HCT116 (cell line): ENCODE data around the gene ADAMTS9. TPM values are rescaled to one million over a fixed set of nuclear protein-coding genes. Genes with fewer than 3 reads are reported as not detected.

Experiments
- ATAC-seq: fragments of 200-7000 bp; cut with Tn5 transposase; 2 replicates; pipeline ENCODE4 v1.9.1; 2020; ENCODE audit warnings: mild to moderate bottlenecking, moderate library complexity
- BruUV-seq: library from RNA; stranded (reverse); fragments of 400-500 nt; replicated peaks from 2 replicates; lab custom pipeline; 2021; lab: Mats Ljungman, UMichigan
- CTCF ChIA-PET: fragments of 300-600 bp; sonication (Branson Sonifier 250); formaldehyde crosslinking; loops from one replicate; lab custom pipeline; 2021; ENCODE audit warnings: antibody characterized with exemption; lab: Charles Lee
- POLR2A ChIA-PET: fragments of 300-600, 350-600 bp; sonication (Branson Sonifier 250); formaldehyde crosslinking; loops from one replicate; lab custom pipeline; 2021; ENCODE audit warnings: antibody characterized with exemption; lab: Charles Lee
- RAD21 ChIA-PET, 2 experiments: fragments of 300-600 bp; sonication (Branson Sonifier 250); formaldehyde crosslinking; loops; one replicate each; lab custom pipeline; 2023; ENCODE audit warnings: low total read pairs in 2 of 2; ENCODE audit not compliant: uncharacterized antibody in 2 of 2, unreplicated experiment in 2 of 2, low non-redundant PET in 1 of 2; lab: Charles Lee
- DNase-seq: peaks from one replicate; pipeline ENCODE4 v3.0.0-alpha.2; 2010; ENCODE audit warnings: low read depth, low spot score
- H2AFZ ChIP-seq: fragments of 200-600 bp; shearing (Covaris generic), sonication (generic); 2 replicates; pipeline ENCODE4 v1.6.1; 2017; ENCODE audit warnings: low read depth, mixed run types, mixed read lengths, antibody characterized with exemption, low read length; ENCODE audit not compliant: poor library complexity, severe bottlenecking
- H3K27ac ChIP-seq: 2 replicates; pipeline ENCODE4 v1.5.1; 2012; ENCODE audit warnings: low read depth, low read length
- H3K27me3 ChIP-seq: fragments of 200-600 bp; sonication (generic); 2 replicates; pipeline ENCODE4 v1.6.1; 2016; ENCODE audit warnings: mixed run types, low read length, mixed read lengths; ENCODE audit not compliant: insufficient read depth
- H3K36me3 ChIP-seq, 2 experiments: fragments of 200-500 bp in 1 of 2; fragments of 200-600 bp in 1 of 2; sonication (Bioruptor generic) in 1 of 2; sonication (generic) in 1 of 2; 2 replicates each; pipeline versions ENCODE4 v1.5.1 to v1.6.1; 2014 to 2016; ENCODE audit warnings: low read length in 2 of 2, inconsistent platforms in 1 of 2, mixed read lengths in 1 of 2, mixed run types in 1 of 2; ENCODE audit not compliant: insufficient read depth in 2 of 2, control insufficient read depth in 1 of 2
- H3K4me1 ChIP-seq, 2 experiments: fragments of 200-600 bp in 1 of 2; sonication (generic) in 1 of 2; 2 replicates each; pipeline versions ENCODE4 v1.5.1 to v1.6.1; 2012 to 2017; ENCODE audit warnings: low read length in 2 of 2, inconsistent platforms in 1 of 2, mild to moderate bottlenecking in 1 of 2, mixed read lengths in 1 of 2, mixed run types in 1 of 2, moderate library complexity in 1 of 2; ENCODE audit not compliant: insufficient read depth in 2 of 2, control insufficient read depth in 1 of 2
- H3K4me2 ChIP-seq: fragments of 200-600 bp; sonication (generic); 2 replicates; pipeline ENCODE4 v1.6.1; 2017; ENCODE audit warnings: mixed run types, low read length, mixed read lengths
- H3K4me3 ChIP-seq, 2 experiments: fragments of 200-600 bp in 1 of 2; sonication (generic) in 1 of 2; replicated peaks in 1 of 2; 2 replicates each; pipeline ENCODE4 v1.5.1; 2011 to 2016; ENCODE audit warnings: low read length in 2 of 2, control low read depth in 1 of 2, low read depth in 1 of 2, mild to moderate bottlenecking in 1 of 2, mixed read lengths in 1 of 2, mixed run types in 1 of 2
- H3K79me2 ChIP-seq: fragments of 200-600 bp; sonication (generic); 2 replicates; pipeline ENCODE4 v1.6.1; 2017; ENCODE audit warnings: mild to moderate bottlenecking, mixed run types, low read length, moderate library complexity, mixed read lengths; ENCODE audit not compliant: insufficient read depth
- H3K9ac ChIP-seq: fragments of 200-600 bp; sonication (generic); 2 replicates; pipeline ENCODE4 v1.6.1; 2016; ENCODE audit warnings: low read length, mixed read lengths
- H3K9me2 ChIP-seq: fragments of 200-600 bp; sonication (generic), shearing (Covaris generic); 2 replicates; pipeline ENCODE4 v1.6.1; 2017; ENCODE audit warnings: mixed run types, mild to moderate bottlenecking, moderate library complexity; ENCODE audit not compliant: insufficient read depth
- H3K9me3 ChIP-seq, 2 experiments: fragments of 200-500 bp in 1 of 2; fragments of 200-600 bp in 1 of 2; sonication (Bioruptor generic) in 1 of 2; sonication (generic) in 1 of 2; 2 replicates each; pipeline ENCODE4 v1.6.1; 2014 to 2017; ENCODE audit warnings: low read length in 2 of 2, mixed read lengths in 2 of 2, inconsistent platforms in 1 of 2, low read depth in 1 of 2, mild to moderate bottlenecking in 1 of 2, mixed run types in 1 of 2, moderate library complexity in 1 of 2; ENCODE audit not compliant: control insufficient read depth in 1 of 2, insufficient read depth in 1 of 2
- H4K20me1 ChIP-seq: fragments of 200-600 bp; sonication (generic), shearing (Covaris generic); 2 replicates; pipeline ENCODE4 v1.6.1; 2017; ENCODE audit warnings: mixed run types, mild to moderate bottlenecking, moderate library complexity; ENCODE audit not compliant: insufficient read depth
- CBX3 ChIP-seq: IDR thresholded peaks from 2 replicates; pipeline ENCODE4 v1.6.1; 2012; ENCODE audit warnings: low read depth
- CEBPB ChIP-seq: IDR thresholded peaks from 2 replicates; pipeline ENCODE4 v1.6.1; 2012; ENCODE audit warnings: low read depth
- EGR1 ChIP-seq: IDR thresholded peaks from 2 replicates; pipeline ENCODE4 v1.6.1; 2012; ENCODE audit warnings: low read depth
- ELF1 ChIP-seq: IDR thresholded peaks from 2 replicates; pipeline ENCODE4 v1.6.1; 2012; ENCODE audit warnings: low read depth, borderline replicate concordance
- EZH2 ChIP-seq: fragments of 200-600 bp; sonication (generic); IDR thresholded peaks from 2 replicates; pipeline ENCODE4 v1.6.1; 2017; ENCODE audit warnings: antibody characterized with exemption, mixed run types
- EZH2phosphoT487 ChIP-seq: fragments of 200-600 bp; IDR thresholded peaks from 2 replicates; pipeline ENCODE4 v1.6.1; 2018; ENCODE audit warnings: antibody characterized with exemption, borderline replicate concordance
- JUND ChIP-seq: IDR thresholded peaks from 2 replicates; pipeline ENCODE4 v1.6.1; 2012
- POLR2A ChIP-seq: IDR thresholded peaks from 2 replicates; pipeline ENCODE4 v1.7.0; 2011; ENCODE audit warnings: borderline replicate concordance; ENCODE audit not compliant: insufficient read depth, insufficient read length; ENCODE audit errors: extremely low read depth
- POLR2AphosphoS5 ChIP-seq: IDR thresholded peaks from 2 replicates; pipeline ENCODE4 v1.6.1; 2011; ENCODE audit warnings: mild to moderate bottlenecking, low read depth, low read length, moderate library complexity
- REST ChIP-seq: IDR thresholded peaks from 2 replicates; pipeline ENCODE4 v1.6.1; 2012; ENCODE audit warnings: low read depth
- SRF ChIP-seq: IDR thresholded peaks from 2 replicates; pipeline ENCODE4 v1.6.1; 2012; ENCODE audit warnings: low read depth
- TCF7L2 ChIP-seq: IDR thresholded peaks from 2 replicates; pipeline ENCODE4 v1.7.0; 2011; ENCODE audit warnings: borderline replicate concordance, inconsistent platforms; ENCODE audit not compliant: insufficient read depth, insufficient read length; ENCODE audit errors: extremely low read depth
- ZBTB33 ChIP-seq: IDR thresholded peaks from 2 replicates; pipeline ENCODE4 v1.6.1; 2011; ENCODE audit warnings: mild to moderate bottlenecking, low read length, moderate library complexity; ENCODE audit not compliant: insufficient replicate concordance; ENCODE audit errors: extremely low read depth
- ZFX ChIP-seq: fragments of 450-650 bp; IDR thresholded peaks from 2 replicates; pipeline ENCODE4 v1.6.1; 2017
- ZNF274 ChIP-seq: fragments of 200-500 bp; sonication (Bioruptor generic); IDR thresholded peaks from 2 replicates; pipeline ENCODE4 v1.6.1; 2014; ENCODE audit warnings: mild to moderate bottlenecking, low read depth, low read length, inconsistent platforms
- intact Hi-C: fragments of 100-400 bp; cut with micrococcal nuclease; formaldehyde crosslinking; loops from 2 replicates; pipeline ENCODE4 v1.10.0; 2022
- total RNA-seq: library from RNA; stranded (reverse); gene quantifications from one replicate; pipeline ENCODE4 v1.2.1, GENCODE V29; 2021; ENCODE audit not compliant: unreplicated experiment
- TF ChIP-seq, protein P1 (sequence below): IDR thresholded peaks from 2 replicates; pipeline ENCODE4 v1.6.1; 2012

The ADAMTS9 gene
- total RNA-seq, 1 experiment from 2014 or later, result 0.05 TPM

DNA sequence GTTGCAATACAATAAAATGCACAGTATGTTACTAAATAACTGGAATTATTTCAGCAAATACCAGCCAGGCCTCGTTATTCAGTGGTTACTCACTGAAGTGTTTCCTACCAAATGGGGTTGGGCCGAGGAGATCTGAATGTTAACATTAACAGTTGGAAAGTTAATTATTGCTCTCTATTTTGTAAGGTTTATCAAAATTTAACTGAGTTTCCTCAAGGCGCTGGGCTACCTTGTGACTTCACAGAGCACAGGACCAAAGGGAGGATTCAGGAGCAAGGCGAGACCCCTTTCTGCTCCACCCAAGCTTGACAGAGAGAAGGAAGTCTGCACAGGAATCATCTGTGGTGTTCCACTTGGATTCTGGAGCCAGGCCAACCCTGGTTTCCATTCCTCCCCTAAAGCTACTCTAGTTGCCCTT lies 21.6 kb downstream of the ADAMTS9 start:
- Histone ChIP-seq H3K9ac (no peak overlapping the region), H3K9me2 (no peaks in the 10 kb centered on the region), H3K79me2 (no peaks in the 10 kb centered on the region), H2AFZ (no peak overlapping the region), H3K27ac (no peak overlapping the region), H4K20me1 (no peaks in the 10 kb centered on the region), H3K27me3 (peaks cover 3% of the 10 kb centered on the region; the same call in 1 of the 2 replicates), H3K9me3 (no peaks in the 10 kb centered on the region), H3K4me3 (no peak overlapping the region), H3K4me2 (no peak overlapping the region), H3K4me1 (no peaks in the 10 kb centered on the region), H3K36me3 (no peaks in the 10 kb centered on the region)
- intact Hi-C loops, result no loop called here
- POLR2A ChIA-PET, result no interaction called here
- CTCF ChIA-PET, result no interaction called here
- no TSS peak for BruUV-seq
- RAD21 ChIA-PET, result no interaction called here
- TF ChIP-seq SRF, result no peak
- no peak for TF ChIP-seq ZNF274
- no peak for TF ChIP-seq CBX3
- no peak for TF ChIP-seq ZFX
- TF ChIP-seq CEBPB, result no peak
- no peak for TF ChIP-seq POLR2A
- TF ChIP-seq, protein P1, sequence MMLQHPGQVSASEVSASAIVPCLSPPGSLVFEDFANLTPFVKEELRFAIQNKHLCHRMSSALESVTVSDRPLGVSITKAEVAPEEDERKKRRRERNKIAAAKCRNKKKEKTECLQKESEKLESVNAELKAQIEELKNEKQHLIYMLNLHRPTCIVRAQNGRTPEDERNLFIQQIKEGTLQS, result no peak
- TF ChIP-seq ELF1, result no peak
- no peak for TF ChIP-seq EZH2phosphoT487
- no peak for TF ChIP-seq EGR1
- no peak for TF ChIP-seq JUND
- TF ChIP-seq TCF7L2, result no peak
- no peak for DNase-seq
- ATAC-seq, result no peak

DNA sequence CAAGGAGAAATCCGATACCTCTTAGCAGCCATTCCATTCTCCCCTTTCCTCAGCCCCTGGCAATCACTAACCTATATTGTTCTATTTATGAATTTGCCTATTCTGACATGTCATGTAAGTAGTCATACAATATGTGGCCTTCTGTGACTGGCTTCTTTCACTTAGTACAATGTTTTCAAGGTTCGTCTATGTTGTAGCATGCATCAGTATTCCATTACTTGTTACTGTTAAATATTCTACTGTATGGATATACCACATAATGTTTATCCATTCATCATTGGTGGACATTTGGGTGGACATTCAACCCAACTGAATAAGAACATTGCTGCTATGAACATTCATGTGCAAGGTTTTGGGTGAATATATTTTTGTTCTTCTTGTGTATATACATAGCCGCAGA lies 23.4 kb downstream of the ADAMTS9 start:
- H2AFZ ChIP-seq, result no peak overlapping the region
- no peak overlapping the region for H3K9ac ChIP-seq
- H3K27me3 ChIP-seq, result peaks cover 5% of the 10 kb centered on the region; the same call in 1 of the 2 replicates
- no peaks in the 10 kb centered on the region for H3K79me2 ChIP-seq
- no peaks in the 10 kb centered on the region for H3K36me3 ChIP-seq
- H3K4me1 ChIP-seq, result no peaks in the 10 kb centered on the region
- H3K4me2 ChIP-seq, result no peak overlapping the region
- no peak overlapping the region for H3K4me3 ChIP-seq
- intact Hi-C loops, result no loop called here
- H3K9me3 ChIP-seq, result no peaks in the 10 kb centered on the region
- ChIA-PET POLR2A (no interaction called here), RAD21 (no interaction called here), CTCF (no interaction called here)
- ATAC-seq, result no peak
- H4K20me1 ChIP-seq, result no peaks in the 10 kb centered on the region
- BruUV-seq, result no TSS peak
- H3K27ac ChIP-seq, result no peak overlapping the region
- no peaks in the 10 kb centered on the region for H3K9me2 ChIP-seq
- DNase-seq, result no peak
- TF ChIP-seq EZH2 (no peak), CBX3 (no peak), ZBTB33 (no peak), POLR2AphosphoS5 (no peak), REST (no peak), ELF1 (no peak), CEBPB (no peak), EZH2phosphoT487 (no peak)
